ENCODE data around the gene PDE4A. TPM values are rescaled to one million over a fixed set of nuclear protein-coding genes. Genes with fewer than 3 reads are reported as not detected.

The PDE4A gene
- total and polyA plus RNA-seq, 2 of the 13 experiments (the other 11 are each of a cell fraction or from before 2014, with no cell fraction given): 1.1 to 4.1 TPM

DNA sequence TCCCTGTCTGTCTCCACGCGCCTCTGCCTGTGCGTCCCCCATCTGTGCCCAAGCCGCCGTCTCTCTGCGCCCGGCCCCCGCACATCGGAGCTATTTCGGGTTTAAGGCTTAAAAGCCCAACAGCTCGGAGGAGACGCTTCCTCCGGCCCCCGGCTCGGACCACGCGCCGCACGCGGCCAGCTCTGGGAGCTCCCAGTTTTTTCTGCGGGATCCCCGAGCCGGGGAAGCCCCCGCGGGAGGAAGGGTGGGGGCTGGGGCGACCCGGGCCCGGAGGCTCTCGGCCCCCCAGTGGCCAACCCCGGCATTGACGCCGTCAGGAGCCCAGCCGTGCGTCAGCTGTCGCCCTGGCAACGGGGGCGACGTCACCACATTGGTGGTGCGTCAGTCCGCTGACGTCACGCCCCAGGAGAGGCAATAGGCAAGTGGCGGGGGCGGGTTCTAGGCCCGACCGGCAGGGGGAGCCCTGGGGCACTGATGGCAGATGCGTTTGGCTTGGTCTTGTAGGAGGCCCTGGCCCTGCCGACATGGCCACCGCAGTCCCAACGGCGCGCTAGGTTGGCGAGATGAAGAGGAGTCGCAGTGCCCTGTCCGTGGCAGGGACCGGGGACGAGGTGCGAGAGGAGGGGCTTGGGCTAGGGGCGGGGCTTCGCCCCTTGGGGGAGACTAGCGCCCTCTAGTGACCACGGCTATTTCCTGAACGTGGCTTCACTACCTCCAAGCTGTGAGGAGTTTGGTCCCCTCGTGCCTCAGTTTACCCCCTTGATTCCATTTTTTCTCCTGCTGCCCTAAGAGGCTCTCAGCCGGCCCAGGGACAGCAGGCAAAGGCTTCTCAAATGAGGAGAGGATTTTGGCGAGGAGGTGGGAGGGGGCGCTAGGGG is 3.7 kb upstream of the PDE4A start (continued):
- peak; percentile 60; the same call in 1 of the 2 replicates for TF ChIP-seq ESRRA (CRISPR knock-in tag; IDR thresholded peaks at IDR 0.05; ENCODE audit: low read depth)
- 0 out of 4 replicates have a peak, but pooled peaks of 1 of the 2 experiments have one; percentile 42 for TF ChIP-seq EP300 (IDR thresholded peaks at IDR 0.05; ENCODE audit: low read depth in 2 of 2, low read length in 2 of 2)
- no peak for TF ChIP-seq EP300 (CRISPR knock-in tag; IDR thresholded peaks at IDR 0.05; ENCODE audit: borderline replicate concordance)
- peak; percentile 84 for TF ChIP-seq MEF2D (CRISPR knock-in tag; IDR thresholded peaks at IDR 0.05)
- no peak for TF ChIP-seq ZNF337 (CRISPR knock-in tag; IDR thresholded peaks at IDR 0.05; ENCODE audit: borderline replicate concordance, low read depth)
- TF ChIP-seq, protein P1, sequence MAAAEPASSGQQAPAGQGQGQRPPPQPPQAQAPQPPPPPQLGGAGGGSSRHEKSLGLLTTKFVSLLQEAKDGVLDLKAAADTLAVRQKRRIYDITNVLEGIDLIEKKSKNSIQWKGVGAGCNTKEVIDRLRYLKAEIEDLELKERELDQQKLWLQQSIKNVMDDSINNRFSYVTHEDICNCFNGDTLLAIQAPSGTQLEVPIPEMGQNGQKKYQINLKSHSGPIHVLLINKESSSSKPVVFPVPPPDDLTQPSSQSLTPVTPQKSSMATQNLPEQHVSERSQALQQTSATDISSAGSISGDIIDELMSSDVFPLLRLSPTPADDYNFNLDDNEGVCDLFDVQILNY (CRISPR knock-in tag; conservative IDR thresholded peaks at IDR 0.05): no peak; the same call in 1 of the 2 replicates
- TF ChIP-seq NR2C2 (CRISPR knock-in tag; IDR thresholded peaks at IDR 0.05; ENCODE audit: borderline replicate concordance): 0 out of 2 replicates have a peak, but pooled peaks have one; percentile 38
- TF ChIP-seq ZBTB38 (CRISPR knock-in tag; IDR thresholded peaks at IDR 0.05): no peak
- TF ChIP-seq ZNF749 (CRISPR knock-in tag; IDR thresholded peaks at IDR 0.05; ENCODE audit: borderline replicate concordance): 0 out of 2 replicates have a peak, but pooled peaks have one; percentile 32
- TF ChIP-seq ELF3 (CRISPR knock-in tag; IDR thresholded peaks at IDR 0.05): peak; percentile 54
- TF ChIP-seq, protein P2, sequence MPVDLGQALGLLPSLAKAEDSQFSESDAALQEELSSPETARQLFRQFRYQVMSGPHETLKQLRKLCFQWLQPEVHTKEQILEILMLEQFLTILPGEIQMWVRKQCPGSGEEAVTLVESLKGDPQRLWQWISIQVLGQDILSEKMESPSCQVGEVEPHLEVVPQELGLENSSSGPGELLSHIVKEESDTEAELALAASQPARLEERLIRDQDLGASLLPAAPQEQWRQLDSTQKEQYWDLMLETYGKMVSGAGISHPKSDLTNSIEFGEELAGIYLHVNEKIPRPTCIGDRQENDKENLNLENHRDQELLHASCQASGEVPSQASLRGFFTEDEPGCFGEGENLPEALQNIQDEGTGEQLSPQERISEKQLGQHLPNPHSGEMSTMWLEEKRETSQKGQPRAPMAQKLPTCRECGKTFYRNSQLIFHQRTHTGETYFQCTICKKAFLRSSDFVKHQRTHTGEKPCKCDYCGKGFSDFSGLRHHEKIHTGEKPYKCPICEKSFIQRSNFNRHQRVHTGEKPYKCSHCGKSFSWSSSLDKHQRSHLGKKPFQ (CRISPR knock-in tag; IDR thresholded peaks at IDR 0.05; ENCODE audit: insufficient replicate concordance): no peak
- peak; percentile 60 for TF ChIP-seq TAF15 (IDR thresholded peaks at IDR 0.05; ENCODE audit: low read depth, low read length, poor library complexity, severe bottlenecking)
- peak; percentile 79 for TF ChIP-seq RXRA (CRISPR knock-in tag; IDR thresholded peaks at IDR 0.05)
- TF ChIP-seq MTA1 (CRISPR knock-in tag; IDR thresholded peaks at IDR 0.05; ENCODE audit: borderline replicate concordance): peak; percentile 91; the same call in 1 of the 2 replicates
- no peak for TF ChIP-seq ZNF224 (CRISPR knock-in tag; IDR thresholded peaks at IDR 0.05)
- peak; percentile 52 for TF ChIP-seq ZNF331 (CRISPR knock-in tag; IDR thresholded peaks at IDR 0.05)
- TF ChIP-seq ZNF878 (CRISPR knock-in tag; IDR thresholded peaks at IDR 0.05): no peak
- TF ChIP-seq TOPORS (CRISPR knock-in tag; IDR thresholded peaks at IDR 0.05): no peak
- TF ChIP-seq, protein P3, sequence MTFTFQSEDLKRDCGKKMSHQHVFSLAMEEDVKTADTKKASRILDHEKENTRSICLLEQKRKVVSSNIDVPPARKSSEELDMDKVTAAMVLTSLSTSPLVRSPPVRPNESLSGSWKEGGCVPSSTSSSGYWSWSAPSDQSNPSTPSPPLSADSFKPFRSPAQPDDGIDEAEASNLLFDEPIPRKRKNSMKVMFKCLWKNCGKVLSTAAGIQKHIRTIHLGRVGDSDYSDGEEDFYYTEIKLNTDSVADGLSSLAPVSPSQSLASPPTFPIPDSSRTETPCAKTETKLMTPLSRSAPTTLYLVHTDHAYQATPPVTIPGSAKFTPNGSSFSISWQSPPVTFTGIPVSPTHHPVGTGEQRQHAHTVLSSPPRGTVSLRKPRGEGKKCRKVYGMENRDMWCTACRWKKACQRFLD (CRISPR knock-in tag; IDR thresholded peaks at IDR 0.05; ENCODE audit: borderline replicate concordance): 0 out of 2 replicates have a peak, but pooled peaks have one; percentile 65
- no peak for TF ChIP-seq GABPA (IDR thresholded peaks at IDR 0.05; ENCODE audit: low read depth, low read length)
- TF ChIP-seq GABPA (CRISPR knock-in tag; IDR thresholded peaks at IDR 0.05; ENCODE audit: low read depth): peak; percentile 33
- no peak for TF ChIP-seq ZNF382 (CRISPR knock-in tag; IDR thresholded peaks at IDR 0.05; ENCODE audit: borderline replicate concordance)
- no peak for TF ChIP-seq ZNF607 (CRISPR knock-in tag; IDR thresholded peaks at IDR 0.05; ENCODE audit: borderline replicate concordance)
